ENCODE data around the gene GRK5. TPM values are rescaled to one million over a fixed set of nuclear protein-coding genes. Genes with fewer than 3 reads are reported as not detected.
"Not testable (repeated sequence)": the region's sequence is repeated elsewhere in the genome, so short reads cannot be mapped to it uniquely, and the experiment has no call there.

GRK5 gene
- total and polyA plus RNA-seq, 7 donors, result 7.9 to 32.4 (median 19.8) TPM

- Histone ChIP-seq H3K4me1 (peaks cover 0 to 60% (median 58%) of the 10 kb centered on the region in 4 donors), H3K36me3 (no peaks in the 10 kb centered on the region), H3K9me3 (no peaks in the 10 kb centered on the region), H3K4me3 (peak overlapping the region in 2 of 4 donors; percentile 4 to 21), H3K27me3 (no peaks in the 10 kb centered on the region), H3K27ac (peak overlapping the region; percentile 59 to 81 (median 76))
- TF ChIP-seq POLR2AphosphoS5 (IDR thresholded peaks at IDR 0.05) (no peak), CTCF (IDR thresholded peaks at IDR 0.05) (no peak), EP300 (IDR thresholded peaks at IDR 0.05) (no peak), POLR2A (IDR thresholded peaks at IDR 0.05) (no peak)
- intact Hi-C loops (cut with DNase I), result no loop called here
- DNase-seq, result peak; percentile 71
- 15 to 43% methylated on average over 9 of the region's 9 CpGs for WGBS, 2 donors
Measured at GRCh38 chr10:119222537-119222936, 15.2 kb downstream of the GRK5 start.

GRCh38 chr10:119222966-119223386 is 15.6 kb downstream of the GRK5 start:
- no peak for TF ChIP-seq POLR2A (IDR thresholded peaks at IDR 0.05)
- TF ChIP-seq POLR2AphosphoS5 (IDR thresholded peaks at IDR 0.05), result no peak
- no peak for TF ChIP-seq CTCF (IDR thresholded peaks at IDR 0.05)
- no peak for TF ChIP-seq EP300 (IDR thresholded peaks at IDR 0.05)
- H3K27me3 ChIP-seq, result no peaks in the 10 kb centered on the region
- intact Hi-C loops (cut with DNase I), result no loop called here
- no peaks in the 10 kb centered on the region for H3K9me3 ChIP-seq
- WGBS, 2 donors, result 18 to 64% methylated on average over 9 of the region's 9 CpGs
- peak overlapping the region in 2 of 4 donors; percentile 4 to 21 for H3K4me3 ChIP-seq
- no peak for DNase-seq
- H3K4me1 ChIP-seq, result peaks cover 0 to 55% (median 53%) of the 10 kb centered on the region in 4 donors
- H3K27ac ChIP-seq, result peak overlapping the region; percentile 59 to 81 (median 76)
- no peaks in the 10 kb centered on the region for H3K36me3 ChIP-seq

DNA sequence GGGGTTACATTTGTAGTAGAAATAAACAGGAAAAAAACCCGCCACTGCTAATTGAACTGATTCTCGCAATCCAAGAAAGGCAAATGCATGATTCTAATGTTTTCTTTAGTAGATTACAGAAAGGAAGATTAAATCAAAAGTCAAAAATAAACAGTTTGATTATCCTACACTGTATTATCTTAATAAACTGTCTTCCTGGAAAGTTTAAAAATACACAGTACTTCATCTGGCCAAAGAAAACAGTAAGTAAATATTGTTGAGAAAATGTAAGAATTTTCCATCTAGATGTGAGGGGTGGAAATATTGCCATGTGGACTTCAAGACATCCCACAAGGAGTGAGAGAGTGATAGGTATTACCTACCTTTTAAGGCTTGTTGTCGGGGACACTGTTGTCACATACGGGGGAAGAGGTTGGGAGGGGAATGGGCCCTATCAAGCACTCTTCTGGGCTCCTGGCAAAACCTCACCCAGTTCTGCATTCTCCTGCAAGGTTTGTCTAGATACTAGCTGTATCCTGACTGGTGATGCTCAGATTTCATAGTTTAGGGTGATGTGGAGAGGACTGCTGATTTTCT is 17.8 kb downstream of the GRK5 start:
- H3K27ac ChIP-seq, result peak overlapping the region in 1 of 4 donors; percentile 80
- TF ChIP-seq POLR2A (IDR thresholded peaks at IDR 0.05), result no peak
- TF ChIP-seq CTCF (IDR thresholded peaks at IDR 0.05), result no peak
- no peak for TF ChIP-seq POLR2AphosphoS5 (IDR thresholded peaks at IDR 0.05)
- no peak for TF ChIP-seq EP300 (IDR thresholded peaks at IDR 0.05)
- H3K36me3 ChIP-seq, result no peaks in the 10 kb centered on the region
- no peaks in the 10 kb centered on the region for H3K9me3 ChIP-seq
- no peaks in the 10 kb centered on the region for H3K27me3 ChIP-seq
- 77 to 84% methylated on average over 4 of the region's 4 CpGs for WGBS, 2 donors
- no peak overlapping the region for H3K4me3 ChIP-seq
- intact Hi-C loops (cut with DNase I), result no loop called here
- H3K4me1 ChIP-seq, result peaks cover 0 to 46% (median 40%) of the 10 kb centered on the region in 4 donors
- DNase-seq, result peak; percentile 19

DNA sequence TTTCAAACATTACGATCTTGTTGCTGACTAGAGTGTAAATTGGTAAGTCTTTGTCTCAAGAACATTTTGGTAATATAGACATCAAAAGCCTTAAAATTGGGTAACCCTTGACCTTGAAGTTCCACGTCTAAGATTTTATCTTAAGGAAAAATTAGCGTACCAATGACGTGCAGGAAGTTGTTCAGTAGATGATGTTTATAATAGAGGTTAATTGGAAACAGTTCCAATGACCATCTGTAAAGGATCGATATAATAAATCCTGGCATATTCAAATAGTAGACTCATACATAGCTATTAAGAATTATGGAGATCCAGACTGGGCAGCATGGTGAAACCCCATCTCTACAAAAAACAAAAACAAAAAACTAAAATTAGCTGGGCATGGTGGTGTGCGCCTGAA is 20.5 kb downstream of the GRK5 start:
- WGBS, 2 donors, result 80 to 89% methylated on average over 6 of the region's 6 CpGs
- TF ChIP-seq POLR2AphosphoS5 (IDR thresholded peaks at IDR 0.05), result no peak
- no peak for TF ChIP-seq EP300 (IDR thresholded peaks at IDR 0.05)
- no peak for TF ChIP-seq CTCF (IDR thresholded peaks at IDR 0.05)
- no peak for TF ChIP-seq POLR2A (IDR thresholded peaks at IDR 0.05)

GRCh38 chr10:119231654-119232053 is 24.3 kb downstream of the GRK5 start:
- H3K9me3 ChIP-seq, result no peaks in the 10 kb centered on the region
- intact Hi-C loops (cut with DNase I), result no loop called here
- no peak overlapping the region for H3K4me3 ChIP-seq
- no peak for DNase-seq
- peaks cover 0 to 48% (median 33%) of the 10 kb centered on the region in 4 donors for H3K4me1 ChIP-seq
- WGBS, 2 donors, result 77 to 81% methylated on average over 7 of the region's 7 CpGs
- no peaks in the 10 kb centered on the region for H3K27me3 ChIP-seq
- no peaks in the 10 kb centered on the region for H3K36me3 ChIP-seq
- H3K27ac ChIP-seq, result no peak overlapping the region
- TF ChIP-seq POLR2AphosphoS5 (IDR thresholded peaks at IDR 0.05) (no peak), CTCF (IDR thresholded peaks at IDR 0.05) (no peak), POLR2A (IDR thresholded peaks at IDR 0.05) (no peak), EP300 (IDR thresholded peaks at IDR 0.05) (no peak)

More for the DNA sequence above, 20.5 kb downstream of the GRK5 start:
- H3K4me3 ChIP-seq, result no peak overlapping the region
- H3K4me1 ChIP-seq, result peaks cover 0 to 25% (median 24%) of the 10 kb centered on the region in 4 donors
- no peak overlapping the region for H3K27ac ChIP-seq
- H3K27me3 ChIP-seq, result no peaks in the 10 kb centered on the region
- H3K36me3 ChIP-seq, result no peaks in the 10 kb centered on the region
- H3K9me3 ChIP-seq, result no peaks in the 10 kb centered on the region
- DNase-seq, result no peak
- intact Hi-C loops (cut with DNase I), result no loop called here

- H3K27me3 ChIP-seq; H3K9me3 ChIP-seq; H3K36me3 ChIP-seq; intact Hi-C loops (cut with DNase I); H3K4me3 ChIP-seq; DNase-seq: not testable (repeated sequence)
- Histone ChIP-seq H3K27ac (peak overlapping the region in 1 of 4 donors; percentile 41), H3K4me1 (peaks cover 0 to 56% (median 39%) of the 10 kb centered on the region in 4 donors)
- WGBS, 2 donors, result 72 to 81% methylated on average over 4 of the region's 4 CpGs
Measured at GRCh38 chr10:119232439-119232838, 25.1 kb downstream of the GRK5 start.

All from sigmoid colon (tissue), 7 donors.